ENCODE measurements around the gene DISC1. TPM values are rescaled to one million over a fixed set of nuclear protein-coding genes. Genes with fewer than 3 reads are reported as not detected.

Gene DISC1
- total RNA-seq, 1 donor from 2014 or later = 9.5 TPM

- intact Hi-C loops (cut with DNase I) = no loop called here
- no peak for ATAC-seq
- no peaks in the 10 kb centered on the region for H3K4me1 ChIP-seq
Measured at GRCh38 chr1:231836227-231836893, 209.8 kb downstream of the DISC1 start.

DNA sequence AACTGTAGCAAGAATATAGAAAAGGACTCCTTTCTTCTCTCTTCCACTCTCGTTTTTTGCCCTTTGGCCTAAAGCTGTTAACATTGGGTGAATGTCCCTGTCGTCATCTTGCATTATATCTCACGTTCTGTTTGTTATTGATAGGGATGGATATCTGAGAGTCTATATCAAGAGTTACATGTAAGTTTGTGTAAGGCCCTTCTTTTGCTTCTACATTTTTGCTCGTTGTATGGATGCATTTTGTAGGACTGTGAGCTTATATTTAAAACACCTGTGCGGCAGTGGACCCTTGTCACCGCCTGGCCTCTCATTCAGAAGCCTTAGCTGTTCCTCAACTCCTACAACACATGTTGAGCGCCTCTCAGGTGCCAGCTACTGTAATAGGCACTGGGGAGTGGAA is 211.9 kb downstream of the DISC1 start:
- H3K4me1 ChIP-seq = no peaks in the 10 kb centered on the region
- ATAC-seq (no peak), DNase-seq (no peak)
- H3K36me3 ChIP-seq = no peaks in the 10 kb centered on the region
- no peaks in the 10 kb centered on the region for H3K27me3 ChIP-seq
- no peaks in the 10 kb centered on the region for H3K9me3 ChIP-seq
- H3K27ac ChIP-seq = no peak overlapping the region
- TF ChIP-seq CTCF (IDR thresholded peaks at IDR 0.05) = no peak
- intact Hi-C loops (cut with DNase I) = no loop called here
- H3K4me3 ChIP-seq = no peak overlapping the region

More at GRCh38 chr1:231836227-231836893, 209.8 kb downstream of the DISC1 start:
- TF ChIP-seq CTCF (IDR thresholded peaks at IDR 0.05) = no peak
- H3K36me3 ChIP-seq = no peaks in the 10 kb centered on the region
- H3K27ac ChIP-seq = no peak overlapping the region
- no peak overlapping the region for H3K4me3 ChIP-seq
- no peaks in the 10 kb centered on the region for H3K27me3 ChIP-seq
- no peaks in the 10 kb centered on the region for H3K9me3 ChIP-seq
- DNase-seq = no peak

- intact Hi-C loops (cut with DNase I) = no loop called here
- no peak for ATAC-seq
- no peak overlapping the region for H3K27ac ChIP-seq
- no peak overlapping the region for H3K4me3 ChIP-seq
- H3K4me1 ChIP-seq = peaks cover 6% of the 10 kb centered on the region
- DNase-seq = no peak
- no peaks in the 10 kb centered on the region for H3K27me3 ChIP-seq
- no peaks in the 10 kb centered on the region for H3K36me3 ChIP-seq
- TF ChIP-seq CTCF (IDR thresholded peaks at IDR 0.05) = no peak
- no peaks in the 10 kb centered on the region for H3K9me3 ChIP-seq
Measured at GRCh38 chr1:231839999-231840398, 213.4 kb downstream of the DISC1 start.

GRCh38 chr1:231841616-231842344 is 215.2 kb downstream of the DISC1 start:
- Histone ChIP-seq H3K36me3 (no peaks in the 10 kb centered on the region), H3K27me3 (no peaks in the 10 kb centered on the region), H3K4me3 (no peak overlapping the region), H3K9me3 (no peaks in the 10 kb centered on the region), H3K4me1 (peaks cover 8% of the 10 kb centered on the region), H3K27ac (no peak overlapping the region)
- ATAC-seq (no peak), DNase-seq (no peak)
- TF ChIP-seq CTCF (IDR thresholded peaks at IDR 0.05) = no peak
- intact Hi-C loops (cut with DNase I) = no loop called here

DNA sequence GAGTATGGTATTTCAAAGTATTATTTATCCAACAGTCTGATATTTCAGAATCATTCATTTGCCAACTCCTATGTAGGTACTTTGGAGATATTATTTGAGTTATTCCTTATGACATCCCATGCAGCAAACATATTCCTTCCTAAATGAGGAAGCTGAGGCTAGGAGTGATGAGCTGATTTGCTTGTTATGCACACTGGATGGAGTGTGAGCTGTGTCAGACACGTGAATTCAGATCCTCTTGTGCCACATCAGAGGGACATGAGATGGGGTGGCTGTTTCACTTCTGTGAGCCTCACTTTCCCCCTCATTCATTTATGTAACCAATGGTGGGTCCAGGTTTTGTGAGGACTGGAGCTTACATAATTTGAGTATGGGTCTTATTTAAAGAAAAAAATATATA is 215.9 kb downstream of the DISC1 start:
- ATAC-seq (no peak), DNase-seq (no peak)
- Histone ChIP-seq H3K27ac (no peak overlapping the region), H3K9me3 (no peaks in the 10 kb centered on the region), H3K4me1 (peaks cover 8% of the 10 kb centered on the region), H3K36me3 (no peaks in the 10 kb centered on the region), H3K4me3 (no peak overlapping the region), H3K27me3 (no peaks in the 10 kb centered on the region)
- intact Hi-C loops (cut with DNase I) = no loop called here
- no peak for TF ChIP-seq CTCF (IDR thresholded peaks at IDR 0.05)
